Stomach (tissue), 9 donors: ENCODE results near the gene DCAF8. TPM values are rescaled to one million over a fixed set of nuclear protein-coding genes. Genes with fewer than 3 reads are reported as not detected.
A peak's percentile ranks its signal among the peaks of the same experiment; 100 is the strongest.

Experiments used
- DNase-seq, 2 donors: peaks; one replicate each; pipeline versions ENCODE4 v3.0.0 to v3.0.0-alpha.2; 2013 to 2019
- H3K27ac ChIP-seq, 5 donors: fragments of 200-600 bp in 4 of 5; sonication (generic) in 4 of 5; one replicate each; pipeline ENCODE4 v1.5.1; 2013 to 2019; ENCODE audit warnings: mild to moderate bottlenecking in 1 of 5, moderate library complexity in 1 of 5
- H3K27me3 ChIP-seq, 3 donors: fragments of 200-600 bp; sonication (generic); one replicate each; pipeline ENCODE4 v1.5.1; 2017 to 2019; ENCODE audit warnings: mixed run types in 1 of 3
- H3K36me3 ChIP-seq, 4 donors: fragments of 200-600 bp; sonication (generic); 1 replicate in 3 of 4; 2 replicates in 1 of 4; pipeline ENCODE4 v1.5.1; 2016 to 2019
- H3K4me1 ChIP-seq, 4 donors: fragments of 200-600 bp; sonication (generic); one replicate each; pipeline ENCODE4 v1.5.1; 2016 to 2019
- H3K4me3 ChIP-seq, 4 donors: fragments of 200-600 bp; sonication (generic) in 3 of 4; one replicate each; pipeline ENCODE4 v1.5.1; 2016 to 2019; ENCODE audit warnings: mild to moderate bottlenecking in 1 of 4
- H3K9me3 ChIP-seq, 4 donors: fragments of 200-600 bp; sonication (generic); one replicate each; pipeline ENCODE4 v1.5.1; 2016 to 2019
- CTCF ChIP-seq, 7 experiments: fragments of 450-650 bp in 4 of 7; fragments of 200-600 bp in 3 of 7; sonication (generic) in 3 of 7; IDR thresholded peaks; one replicate each; pipeline ENCODE4 v1.5.1; 2016 to 2019; ENCODE audit warnings: antibody characterized with exemption in 7 of 7, control low read depth in 2 of 7, mild to moderate bottlenecking in 1 of 7
- EP300 ChIP-seq: sonication (generic); formaldehyde crosslinking; IDR thresholded peaks from one replicate; pipeline ENCODE4 v1.6.1; 2017; ENCODE audit warnings: antibody characterized with exemption
- POLR2A ChIP-seq, 4 donors: fragments of 450-650 bp; IDR thresholded peaks; one replicate each; pipeline ENCODE4 v1.6.1; 2016; ENCODE audit warnings: antibody characterized with exemption in 4 of 4, control low read depth in 2 of 4, mild to moderate bottlenecking in 1 of 4, moderate library complexity in 1 of 4
- POLR2AphosphoS5 ChIP-seq, 3 donors: sonication (generic); formaldehyde crosslinking; IDR thresholded peaks; one replicate each; pipeline ENCODE4 v1.6.1; 2016; ENCODE audit warnings: antibody characterized with exemption in 3 of 3
- WGBS, 5 donors: extraction: QIAGEN DNeasy Blood & Tissue Kit in 3 of 5; methylation state at CpG; one replicate each; pipeline versions ENCODE4 v1.1.5 to v1.1.7; 2013 to 2018; 5-methylcytosine and 5-hydroxymethylcytosine counted together
- intact Hi-C: fragments of 100-400 bp; cut with DNase I; formaldehyde crosslinking; loops from one replicate; pipeline ENCODE4 v1.15.1; 2023; ENCODE audit warnings: low total_unique reads
- polyA plus RNA-seq, 3 donors: library from polyadenylated mRNA; stranded (reverse); fragments of 200-250 nt; gene quantifications; one replicate each; pipeline ENCODE4 v1.2.3, GENCODE V29; 2013
- total RNA-seq, 5 donors: library from RNA; depleted of rRNA; stranded (reverse); fragments of >200 nt; gene quantifications; one replicate each; pipeline versions ENCODE4 v1.1.0 to v1.2.3, GENCODE V29; 2014 to 2016
- donor health status: healthy with polysubstance abuse.
- donor health status: Bipolar disorder and iron deficiency.
- donor health status: healthy.

The DCAF8 gene
- total and polyA plus RNA-seq, 8 donors, result 39.4 to 267 (median 86.4) TPM

DNA sequence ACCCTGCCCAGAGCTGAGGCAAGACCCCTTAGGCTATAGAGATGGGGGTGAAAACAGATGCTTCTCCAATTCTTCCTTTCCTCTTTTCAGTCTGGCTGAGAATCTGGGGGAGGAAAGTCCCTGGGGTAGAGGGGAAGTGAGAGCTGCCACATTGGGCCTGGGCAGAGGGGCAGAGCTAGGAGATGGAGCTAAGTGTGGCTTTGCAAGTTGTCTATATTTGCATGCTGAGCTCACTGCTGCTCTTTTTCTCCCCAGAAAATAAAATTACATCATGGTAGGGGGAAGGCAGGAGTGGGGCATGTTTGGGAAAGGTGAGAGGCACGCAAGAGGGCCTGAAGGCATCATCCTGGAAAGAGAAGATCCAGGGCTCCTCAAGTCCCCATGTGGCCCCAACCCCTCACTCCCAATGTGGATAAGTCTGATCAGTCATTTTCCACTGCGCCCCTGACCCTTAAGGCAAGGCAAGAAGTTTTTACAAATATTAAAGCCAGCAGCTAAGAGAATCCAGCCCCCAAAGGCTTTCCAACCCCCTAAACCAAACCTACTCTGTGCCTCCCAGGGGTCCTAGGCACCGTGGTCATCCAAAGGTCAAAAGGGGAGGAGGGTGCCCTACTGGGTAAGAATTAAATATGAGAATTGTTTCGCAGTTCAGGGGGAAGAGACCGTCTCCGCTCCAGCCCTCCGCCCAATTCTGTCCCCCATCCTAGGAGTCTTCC lies 57.7 kb downstream of the DCAF8 start:
- intact Hi-C loops, result no loop called here
- DNase-seq, result peak in 1 of 2 donors; percentile 36
- Histone ChIP-seq H3K4me1 (peaks cover 28 to 57% (median 50%) of the 10 kb centered on the region in 4 donors), H3K27me3 (no peaks in the 10 kb centered on the region), H3K9me3 (no peaks in the 10 kb centered on the region), H3K36me3 (peaks cover 8 to 23% (median 16%) of the 10 kb centered on the region in 4 donors), H3K4me3 (peak overlapping the region; percentile 69 to 91 (median 84)), H3K27ac (peak overlapping the region in 4 of 5 donors; percentile 93 to 95 (median 94))
- TF ChIP-seq POLR2A (IDR thresholded peaks at IDR 0.05), result no peak
- no peak for TF ChIP-seq POLR2AphosphoS5 (IDR thresholded peaks at IDR 0.05)
- TF ChIP-seq EP300, result no peak
- TF ChIP-seq CTCF (IDR thresholded peaks at IDR 0.05), result no peak
- 24 to 46% (median 34%) methylated on average over 5 to 7 of the region's 7 CpGs for WGBS, 5 donors

GRCh38 chr1:160200786-160201185 lies 61.6 kb downstream of the DCAF8 start:
- Histone ChIP-seq H3K27ac (no peak overlapping the region), H3K9me3 (no peaks in the 10 kb centered on the region), H3K4me1 (peaks cover 9 to 18% (median 13%) of the 10 kb centered on the region in 4 donors), H3K4me3 (no peak overlapping the region), H3K27me3 (no peaks in the 10 kb centered on the region), H3K36me3 (no peaks in the 10 kb centered on the region)
- intact Hi-C loops, result no loop called here
- no peak for TF ChIP-seq CTCF (IDR thresholded peaks at IDR 0.05)
- no peak for TF ChIP-seq POLR2A (IDR thresholded peaks at IDR 0.05)
- TF ChIP-seq EP300, result no peak
- TF ChIP-seq POLR2AphosphoS5 (IDR thresholded peaks at IDR 0.05), result no peak
- 87 to 94% (median 89%) methylated on average over 4 of the region's 4 CpGs for WGBS, 5 donors
- DNase-seq, result no peak

- TF ChIP-seq POLR2AphosphoS5 (IDR thresholded peaks at IDR 0.05), result no peak
- TF ChIP-seq CTCF (IDR thresholded peaks at IDR 0.05), result no peak
- TF ChIP-seq POLR2A (IDR thresholded peaks at IDR 0.05), result no peak
- TF ChIP-seq EP300, result no peak
- intact Hi-C loops, result loop anchor here (10.0 kb wide), 2 partner anchors 88 to 92 kb away; partner anchors contain the start of gene PEX19
- WGBS, 5 donors, result 93 to 98% (median 96%) methylated on average over 4 of the region's 4 CpGs
- H3K4me1 ChIP-seq, result peaks cover 4 to 13% (median 7%) of the 10 kb centered on the region in 4 donors
- H3K9me3 ChIP-seq, result no peaks in the 10 kb centered on the region
- H3K36me3 ChIP-seq, result no peaks in the 10 kb centered on the region
- no peak overlapping the region for H3K27ac ChIP-seq
- H3K27me3 ChIP-seq, result no peaks in the 10 kb centered on the region
- H3K4me3 ChIP-seq, result no peak overlapping the region
- DNase-seq, result no peak
Observed at GRCh38 chr1:160197231-160197630, 65.1 kb downstream of the DCAF8 start.

- TF ChIP-seq POLR2A (IDR thresholded peaks at IDR 0.05), result no peak
- no peak for TF ChIP-seq EP300
- no peak for TF ChIP-seq CTCF (IDR thresholded peaks at IDR 0.05)
- no peak for TF ChIP-seq POLR2AphosphoS5 (IDR thresholded peaks at IDR 0.05)
- H3K36me3 ChIP-seq, result no peaks in the 10 kb centered on the region
- no peak for DNase-seq
- H3K9me3 ChIP-seq, result no peaks in the 10 kb centered on the region
- 60 to 80% (median 72%) methylated on average over 4 of the region's 4 CpGs for WGBS, 5 donors
- no peak overlapping the region for H3K27ac ChIP-seq
- no peaks in the 10 kb centered on the region for H3K27me3 ChIP-seq
- intact Hi-C loops, result loop anchor here (10.0 kb wide), 2 partner anchors 89 to 91 kb away; partner anchors contain the start of gene PEX19
- H3K4me1 ChIP-seq, result peaks cover 4 to 13% (median 7%) of the 10 kb centered on the region in 4 donors
- no peak overlapping the region for H3K4me3 ChIP-seq
Observed at GRCh38 chr1:160196143-160196542, 66.2 kb downstream of the DCAF8 start.
